ENCODE results near the gene GK. TPM values are rescaled to one million over a fixed set of nuclear protein-coding genes. Genes with fewer than 3 reads are reported as not detected.

The GK gene
- total RNA-seq, 2 donors from 2014 or later: 8.9 to 10.2 TPM

Other genes starting within 250 kb of the GK start
- gene TASL, start 75.7 kb upstream of the GK start, total RNA-seq: not detected
- gene TAB3, start 235.8 kb downstream of the GK start, total RNA-seq: 10 to 100 TPM; 19.8 to 23.2 TPM

Measured in endodermal cell (in vitro differentiated cells).